GM19351 (cell line): ENCODE data around the gene LRSAM1.

Source experiments
- ATAC-seq: cut with Tn5 transposase; IDR thresholded peaks from one replicate; pipeline ENCODE4 v1.9.1; 2021; ENCODE audit warnings: mild to moderate bottlenecking, moderate library complexity; ENCODE audit not compliant: unreplicated experiment

Gene LRSAM1

GRCh38 chr9:127424676-127424999 lies 26.7 kb upstream of the LRSAM1 start:
- ATAC-seq, result peak; percentile 31

DNA sequence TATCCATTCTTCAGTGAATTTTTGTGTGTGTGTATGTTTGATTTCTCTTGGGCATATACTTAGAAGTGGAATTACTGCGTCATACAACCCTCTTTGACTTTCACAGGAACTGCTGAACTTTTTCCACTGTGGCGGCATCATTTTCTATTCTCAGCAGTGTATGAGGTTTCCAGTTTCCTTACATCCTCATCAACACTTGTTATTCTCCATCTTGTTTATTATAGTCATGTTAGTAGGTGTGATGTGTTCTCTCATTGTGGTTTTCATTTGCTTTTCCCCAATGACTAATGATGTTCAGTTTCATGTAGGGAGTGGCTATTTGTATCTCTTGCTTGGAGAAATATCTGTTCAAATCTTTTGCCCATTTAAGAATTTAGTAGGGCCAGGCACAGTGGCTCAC lies 24.6 kb upstream of the LRSAM1 start:
- no peak for ATAC-seq

GRCh38 chr9:127428348-127428747 lies 23.0 kb upstream of the LRSAM1 start:
- ATAC-seq, result no peak

- no peak for ATAC-seq
These were observed 20.9 kb upstream of the LRSAM1 start for GRCh38 chr9:127430415-127430814.

- no peak for ATAC-seq
These were observed 13.6 kb upstream of the LRSAM1 start for GRCh38 chr9:127437497-127438264.

DNA sequence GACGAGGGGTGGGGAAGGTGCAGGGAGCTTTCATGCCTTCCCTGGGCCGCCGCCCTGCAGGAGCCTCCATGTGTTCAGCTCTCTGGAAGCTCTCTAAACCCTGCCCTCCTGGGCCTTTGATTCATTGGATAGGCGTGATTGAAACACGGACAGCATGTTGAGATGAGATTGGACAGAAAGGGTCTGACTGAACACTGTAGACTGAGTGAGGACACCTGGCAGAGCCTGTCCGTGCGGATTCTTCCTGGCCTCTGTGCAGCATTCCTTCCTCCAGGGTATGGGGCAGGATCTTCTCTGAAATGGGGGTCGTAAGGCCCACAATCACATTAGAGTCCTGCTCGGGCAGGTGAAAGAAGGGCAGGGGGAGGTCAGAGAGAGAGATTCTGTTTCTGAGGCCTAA lies 12.9 kb upstream of the LRSAM1 start:
- ATAC-seq, result no peak

- ATAC-seq, result no peak
These were observed 6.9 kb upstream of the LRSAM1 start for GRCh38 chr9:127444283-127444920.

GRCh38 chr9:127444921-127445850 lies 6.1 kb upstream of the LRSAM1 start:
- no peak for ATAC-seq

GRCh38 chr9:127445851-127446712 lies 5.2 kb upstream of the LRSAM1 start:
- ATAC-seq, result no peak

DNA sequence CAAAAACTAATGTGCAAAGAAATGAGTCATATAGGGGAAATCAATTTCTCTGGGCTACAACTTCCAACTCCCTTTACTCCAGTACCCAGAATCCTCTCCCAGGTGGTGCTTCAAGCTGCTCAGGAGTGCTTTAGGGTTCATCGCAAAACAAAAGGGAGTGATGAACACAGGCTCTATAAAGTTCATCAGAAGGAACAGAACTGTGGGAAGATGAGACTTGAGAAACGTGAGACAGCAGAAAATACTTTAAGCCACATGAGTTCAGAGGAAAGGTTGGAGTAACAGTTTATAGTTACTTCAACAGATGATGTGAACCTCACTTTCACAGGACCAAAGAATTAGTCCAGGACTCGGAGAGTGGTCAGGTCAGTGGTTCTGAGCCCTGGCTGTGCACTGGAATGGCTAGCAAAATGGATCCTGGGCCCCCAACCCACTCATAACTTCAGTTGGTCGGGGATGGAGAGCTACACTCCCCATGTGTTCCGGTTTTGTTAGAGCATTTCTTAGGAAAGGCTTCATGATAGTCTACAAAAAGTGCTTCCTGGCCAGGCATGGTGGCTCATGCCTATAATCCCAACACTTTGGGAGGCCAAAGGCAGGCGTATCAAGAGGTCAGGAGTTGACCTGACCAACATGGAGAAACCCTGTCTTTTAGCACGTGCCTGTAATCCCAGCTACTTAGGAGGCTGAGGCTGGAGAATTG lies 4.4 kb upstream of the LRSAM1 start:
- no peak for ATAC-seq

GRCh38 chr9:127447416-127448111 lies 3.7 kb upstream of the LRSAM1 start:
- ATAC-seq, result no peak

DNA sequence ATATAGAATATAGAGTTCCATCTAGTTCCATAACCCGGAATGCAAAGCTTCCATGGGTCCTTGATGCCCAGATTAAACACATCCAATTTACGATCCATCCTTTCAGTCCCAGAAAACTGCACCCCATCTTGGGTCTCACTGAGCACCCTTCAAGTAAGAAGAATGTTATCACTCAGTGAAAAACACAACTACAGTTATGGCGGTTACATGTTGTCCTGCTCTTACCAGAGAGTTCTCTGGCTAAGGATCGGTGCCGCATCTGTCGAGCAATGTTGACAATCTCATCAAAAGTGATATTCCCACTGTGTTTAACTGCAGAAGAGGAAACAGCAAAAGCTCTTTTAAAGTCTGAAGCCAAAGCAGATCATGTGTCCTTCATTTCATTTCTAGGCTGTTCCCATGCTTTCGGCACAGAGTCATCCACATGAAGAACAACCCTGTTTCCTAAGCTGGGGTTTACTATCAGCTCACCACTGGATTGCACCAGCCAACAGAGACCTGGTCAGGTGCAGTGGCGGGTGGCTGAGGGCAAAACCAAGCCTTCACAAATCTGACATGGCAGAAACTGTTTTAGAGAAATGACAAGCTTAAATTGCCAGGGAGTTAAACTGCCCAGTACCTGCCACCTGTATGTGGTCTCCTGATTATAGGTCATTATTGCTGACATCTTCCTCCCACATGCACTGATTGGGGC lies 3.1 kb upstream of the LRSAM1 start:
- ATAC-seq, result no peak

GRCh38 chr9:127449332-127449966 lies 1.9 kb upstream of the LRSAM1 start:
- ATAC-seq, result no peak

- ATAC-seq, result no peak
These were observed 1.0 kb upstream of the LRSAM1 start for GRCh38 chr9:127450243-127450760.

GRCh38 chr9:127451608-127451857 lies 223 bp downstream of the LRSAM1 start:
- peak; percentile 12 for ATAC-seq

DNA sequence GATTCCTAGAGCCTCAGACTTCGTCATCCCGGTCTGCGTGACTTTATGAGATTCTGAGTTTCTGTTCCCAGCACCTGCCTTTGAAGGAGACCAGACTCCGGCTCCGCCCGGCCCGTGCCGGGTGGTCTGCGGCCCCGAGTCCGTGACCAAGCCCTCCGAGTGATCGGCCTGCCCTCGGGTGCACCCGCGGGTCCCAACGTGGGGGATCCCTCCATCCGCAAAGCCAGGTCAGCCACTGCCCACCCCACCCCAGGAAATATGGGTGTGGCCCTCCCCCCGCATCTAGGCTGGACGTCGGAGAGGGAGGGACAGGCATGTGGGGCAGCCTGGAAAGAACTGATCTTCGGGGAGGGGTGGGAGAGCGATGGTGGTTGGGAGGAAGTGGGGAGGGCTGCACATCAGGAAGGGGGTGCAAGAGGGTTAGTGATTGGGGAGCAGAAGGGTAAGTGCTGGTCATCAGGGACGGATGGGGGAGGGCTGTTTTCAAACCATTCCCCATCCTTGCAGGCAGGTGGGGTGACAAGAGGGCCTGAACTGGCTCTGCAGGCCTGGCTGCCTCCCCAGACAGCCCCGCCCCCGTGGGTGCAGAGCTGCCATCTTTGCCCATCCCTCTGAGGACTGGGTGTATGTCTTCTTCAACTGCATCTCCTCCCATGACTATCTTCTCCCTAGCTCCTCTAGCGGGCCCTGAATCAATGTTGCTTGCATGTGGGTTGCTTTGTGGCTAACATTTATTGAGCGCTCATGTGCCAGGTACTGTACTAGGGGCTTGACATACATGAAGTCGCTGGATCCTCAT lies 747 bp downstream of the LRSAM1 start:
- ATAC-seq, result peak; percentile 4

DNA sequence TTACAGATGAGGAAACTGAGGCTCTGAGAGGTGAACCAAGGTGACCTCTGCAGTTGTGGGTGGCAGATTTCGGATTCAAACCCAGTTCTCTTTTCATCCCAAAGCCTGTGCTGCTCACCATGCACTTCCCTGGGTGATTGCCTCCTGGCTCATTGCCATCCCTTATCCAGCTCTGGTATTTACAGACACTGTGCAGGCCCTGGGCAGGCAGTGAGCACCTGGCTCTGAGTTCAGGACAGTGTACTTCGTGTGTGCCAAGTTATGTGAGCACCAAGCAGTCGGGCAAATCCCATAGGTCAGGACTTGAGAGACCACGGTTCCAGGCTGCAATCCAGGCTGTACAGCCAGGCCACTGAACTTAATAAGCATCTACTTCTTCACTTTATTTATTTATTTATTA lies 1.4 kb downstream of the LRSAM1 start:
- ATAC-seq, result no peak
